ENCODE data around the gene GALNT18.

The GALNT18 gene

GRCh38 chr11:11525283-11525682 is 96.5 kb downstream of the GALNT18 start:
- no peak for DNase-seq

GRCh38 chr11:11524436-11525061 is 97.3 kb downstream of the GALNT18 start:
- DNase-seq: no peak

GRCh38 chr11:11522591-11522990 is 99.2 kb downstream of the GALNT18 start:
- DNase-seq: no peak

GRCh38 chr11:11521306-11522002 is 100.4 kb downstream of the GALNT18 start:
- DNase-seq: no peak

- no peak for DNase-seq
Measured at GRCh38 chr11:11520231-11521015, 101.4 kb downstream of the GALNT18 start.

DNA sequence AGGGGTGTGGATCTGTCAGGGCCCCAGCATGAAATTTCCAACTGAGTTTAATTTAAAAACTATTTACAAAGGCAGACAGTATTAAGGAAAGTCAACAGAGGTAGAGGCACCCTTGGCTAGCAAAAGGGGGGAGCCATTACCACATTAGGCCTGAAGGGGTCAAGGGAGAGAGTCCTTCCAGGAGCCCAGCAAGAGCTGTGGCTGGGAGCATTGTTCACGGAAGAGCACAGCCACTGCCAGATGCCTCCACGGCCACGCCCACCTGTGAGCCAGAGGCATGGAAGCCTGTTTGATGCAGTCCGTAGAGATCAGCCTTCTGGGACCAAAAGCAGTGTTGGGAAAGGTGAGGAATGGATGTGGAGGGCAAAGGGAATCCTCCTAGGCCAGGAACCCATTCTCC is 102.6 kb downstream of the GALNT18 start:
- no peak for DNase-seq

DNA sequence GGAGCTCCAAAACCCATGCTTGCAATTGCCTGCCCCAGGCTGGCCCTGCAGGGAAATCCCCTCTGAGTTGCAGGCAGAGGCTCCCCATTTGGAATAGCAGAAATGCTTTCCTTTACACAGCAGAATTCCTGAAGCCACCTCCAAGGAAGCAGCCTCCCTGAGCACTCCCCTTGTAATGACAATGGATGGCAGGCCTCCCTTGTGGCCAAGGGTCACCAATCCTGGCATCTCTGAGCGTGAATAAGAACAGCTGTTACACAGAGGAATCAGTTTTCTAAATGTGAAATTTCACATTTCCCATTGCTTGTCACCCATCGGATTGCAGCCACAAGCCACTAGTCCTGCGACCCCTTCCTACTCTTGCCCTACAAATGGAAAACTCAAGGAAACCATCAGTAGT is 107.6 kb downstream of the GALNT18 start:
- no peak for DNase-seq

GRCh38 chr11:11513422-11513821 is 108.4 kb downstream of the GALNT18 start:
- no peak for DNase-seq

DNA sequence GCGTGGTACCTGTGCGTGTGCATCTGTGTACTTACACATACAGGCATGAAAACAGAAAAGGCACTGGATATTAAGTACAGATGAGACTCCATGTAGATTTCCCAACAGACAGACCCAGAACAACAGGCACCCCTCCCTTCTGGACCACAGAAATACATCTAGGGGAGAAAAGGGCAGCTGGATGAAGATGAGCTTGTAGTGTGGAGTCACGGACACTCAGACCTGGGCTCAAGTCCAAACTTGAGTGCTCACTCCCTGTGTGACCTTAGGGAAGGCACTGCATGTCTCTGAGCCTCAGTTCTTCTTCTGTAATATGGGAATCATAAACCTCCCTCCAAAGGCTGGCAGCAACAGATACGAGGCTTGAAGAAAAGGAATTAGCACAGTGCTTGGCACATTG is 108.9 kb downstream of the GALNT18 start:
- no peak for DNase-seq

DNA sequence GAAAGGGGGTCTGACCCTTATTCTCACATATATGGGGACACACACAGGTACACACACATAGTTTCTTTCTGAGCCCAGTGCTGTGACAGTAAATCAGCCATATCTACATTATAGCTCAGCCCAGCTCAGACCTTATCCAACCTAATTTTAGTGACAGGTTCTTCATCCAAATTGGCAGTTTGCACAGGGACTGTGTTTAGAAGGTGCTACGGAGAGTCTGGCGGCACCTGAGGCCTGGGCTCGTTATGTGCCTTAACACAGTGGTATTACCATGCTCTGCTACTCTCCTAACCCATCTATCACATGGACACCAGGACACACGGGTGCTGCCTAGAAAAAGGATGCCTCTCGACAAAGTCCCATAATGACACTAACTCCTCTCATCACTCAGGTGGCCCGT is 109.3 kb downstream of the GALNT18 start:
- DNase-seq: no peak

DNA sequence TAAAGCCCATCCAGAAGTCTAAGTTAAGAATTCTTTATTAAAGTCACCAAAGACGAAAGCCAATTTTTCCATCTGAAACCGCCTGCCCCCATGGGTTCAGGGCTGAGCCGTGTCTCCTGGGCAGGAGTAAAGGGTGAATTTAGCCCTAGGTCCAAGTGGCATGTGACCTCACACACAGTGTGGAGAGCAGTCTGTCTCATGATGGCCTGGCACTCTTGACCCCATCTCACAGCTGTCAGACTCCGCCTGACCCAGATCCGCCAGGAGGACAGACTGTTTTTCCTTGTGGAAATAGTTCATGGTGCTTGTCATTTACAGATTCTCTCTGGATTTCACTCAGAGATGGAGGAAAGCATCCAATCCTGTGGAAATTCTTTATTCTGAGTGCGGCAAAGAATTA is 109.7 kb downstream of the GALNT18 start:
- no peak for DNase-seq

GRCh38 chr11:11510939-11511338 is 110.9 kb downstream of the GALNT18 start:
- no peak for DNase-seq

GRCh38 chr11:11505692-11506091 is 116.1 kb downstream of the GALNT18 start:
- DNase-seq: no peak

- DNase-seq: no peak
Measured at GRCh38 chr11:11505190-11505589, 116.6 kb downstream of the GALNT18 start.

DNA sequence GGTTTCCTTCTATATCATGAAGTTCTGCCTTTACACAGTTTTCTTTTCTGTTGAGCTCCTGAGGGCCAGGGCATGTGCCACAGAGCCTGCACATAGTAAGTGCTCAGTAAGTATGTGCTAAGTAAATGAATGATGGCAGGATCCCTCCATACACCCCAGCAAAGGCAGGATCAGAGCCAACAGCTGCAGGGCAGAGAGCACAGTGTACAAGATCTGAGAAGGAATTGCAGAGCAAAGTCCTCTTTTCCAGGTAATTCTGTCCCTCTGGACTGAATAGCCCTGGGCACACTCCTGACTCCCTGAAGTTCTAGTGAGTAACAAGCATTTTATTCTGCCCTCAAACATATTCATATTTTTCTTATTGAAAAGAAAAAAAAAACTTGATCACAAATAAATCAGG is 117.7 kb downstream of the GALNT18 start:
- no peak for DNase-seq

DNA sequence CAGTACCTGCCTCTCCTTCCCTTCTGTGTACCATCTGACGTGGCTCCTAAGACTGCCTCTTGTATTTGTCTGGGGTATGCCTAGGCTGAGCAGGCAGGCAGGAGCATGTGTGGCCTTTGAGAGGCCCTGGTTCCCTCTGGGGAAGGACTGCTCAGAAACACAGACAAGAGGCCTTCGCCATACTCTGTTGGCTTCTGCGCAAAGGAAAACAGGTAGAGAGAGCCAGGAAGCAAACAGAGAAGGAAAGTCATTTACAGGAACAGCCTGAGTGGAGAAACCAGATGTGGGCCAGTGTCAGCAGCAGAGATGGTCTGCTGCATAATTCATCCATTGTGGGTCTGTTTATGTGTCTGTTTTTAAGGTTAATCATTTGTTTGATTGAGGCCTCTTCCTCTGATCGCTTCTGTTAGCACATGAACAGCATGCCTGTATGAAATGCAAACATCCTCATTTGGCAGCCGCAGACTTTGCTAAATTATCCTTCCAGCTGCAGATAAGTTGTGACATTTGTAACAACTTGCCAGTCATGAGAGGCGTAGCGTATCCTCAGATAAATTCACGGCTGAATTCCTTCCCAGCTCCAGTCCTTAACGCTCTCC is 119.4 kb downstream of the GALNT18 start:
- DNase-seq: no peak

GRCh38 chr11:11501546-11502262 is 120.1 kb downstream of the GALNT18 start:
- DNase-seq: no peak

DNA sequence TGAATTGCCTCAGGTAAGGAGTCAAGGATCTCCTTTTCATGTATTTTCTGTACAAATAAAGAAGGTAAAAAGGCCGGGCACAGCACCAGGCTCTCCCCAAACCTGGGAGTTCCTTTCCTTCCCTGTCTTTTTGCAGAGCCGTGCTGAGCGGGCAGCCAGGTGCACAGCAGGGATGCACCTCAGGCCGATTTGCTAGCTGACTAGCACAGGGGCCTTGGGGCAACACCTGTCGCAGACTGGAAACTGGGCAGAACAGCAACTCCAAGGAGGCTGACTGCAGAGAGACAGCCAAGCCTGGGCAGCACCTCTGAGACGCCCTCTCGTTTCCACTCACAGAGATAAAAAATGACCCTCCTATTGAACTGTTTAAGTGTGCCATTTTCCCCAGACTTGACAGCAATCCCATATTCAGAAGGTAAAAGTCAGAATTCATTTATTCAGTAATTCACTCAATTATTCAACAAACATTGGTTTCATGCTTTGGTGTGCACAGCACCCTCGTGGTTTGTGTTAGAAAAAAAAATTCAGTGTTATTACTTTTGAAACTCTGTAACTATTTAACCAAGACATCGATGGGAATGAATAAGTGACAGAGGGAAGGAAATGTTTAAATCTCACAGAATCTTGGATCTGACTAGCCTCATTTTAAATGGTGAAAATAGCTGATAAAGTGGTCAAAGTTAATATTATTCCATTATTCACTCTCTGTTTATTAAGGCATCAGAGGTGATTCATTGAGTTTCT is 120.9 kb downstream of the GALNT18 start:
- DNase-seq: no peak

- DNase-seq: no peak
Measured at GRCh38 chr11:11499300-11499699, 122.5 kb downstream of the GALNT18 start.

GRCh38 chr11:11498195-11498594 is 123.6 kb downstream of the GALNT18 start:
- DNase-seq: no peak

- no peak for DNase-seq
Measured at GRCh38 chr11:11496879-11497278, 124.9 kb downstream of the GALNT18 start.

DNA sequence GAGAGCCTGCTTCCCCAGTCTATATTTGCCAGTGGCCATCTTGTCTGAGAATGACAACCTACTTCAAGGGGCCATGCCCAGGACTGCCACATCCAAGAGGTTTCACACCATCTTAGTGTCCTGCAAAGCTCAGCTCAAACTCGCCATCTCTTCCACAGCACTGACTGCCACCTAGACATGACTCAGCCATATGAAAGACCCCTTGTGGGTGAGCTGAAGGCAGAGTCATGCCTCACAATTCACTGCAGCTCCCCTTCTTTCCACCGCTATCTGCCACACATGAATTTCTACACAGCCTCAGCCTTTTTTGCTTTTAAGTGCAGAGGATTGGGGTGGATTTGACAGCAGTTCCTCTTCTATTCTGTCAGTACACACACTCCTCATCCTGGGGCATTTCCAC is 127.5 kb downstream of the GALNT18 start:
- DNase-seq: no peak
